GM19463 (cell line): ENCODE results near the gene UGT2A3.
A peak's percentile ranks its signal among the peaks of the same experiment; 100 is the strongest.

Experiments
- ATAC-seq: cut with Tn5 transposase; IDR thresholded peaks from one replicate; pipeline ENCODE4 v1.9.1; 2021; ENCODE audit warnings: mild to moderate bottlenecking, moderate library complexity; ENCODE audit not compliant: unreplicated experiment

UGT2A3 gene

DNA sequence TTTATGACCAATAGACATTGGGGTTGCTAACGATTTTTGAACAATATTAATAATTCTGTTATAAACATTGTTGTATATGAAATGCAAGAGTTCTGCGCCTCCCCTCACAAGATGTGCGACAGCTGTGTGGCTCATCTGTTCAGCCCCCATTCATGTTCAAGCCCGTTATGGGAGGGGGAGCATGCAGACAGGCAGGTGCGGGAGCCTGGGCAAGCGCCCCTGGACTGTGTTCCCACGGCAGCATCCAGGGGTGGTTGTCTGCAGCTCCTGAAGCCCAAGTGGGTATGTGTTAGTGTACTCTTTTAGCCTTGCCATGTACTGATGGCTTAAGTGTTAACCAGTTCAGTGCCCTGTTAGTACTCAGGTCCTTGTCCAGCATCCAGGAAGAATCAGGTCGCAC, 34.6 kb downstream of the UGT2A3 start:
- no peak for ATAC-seq

DNA sequence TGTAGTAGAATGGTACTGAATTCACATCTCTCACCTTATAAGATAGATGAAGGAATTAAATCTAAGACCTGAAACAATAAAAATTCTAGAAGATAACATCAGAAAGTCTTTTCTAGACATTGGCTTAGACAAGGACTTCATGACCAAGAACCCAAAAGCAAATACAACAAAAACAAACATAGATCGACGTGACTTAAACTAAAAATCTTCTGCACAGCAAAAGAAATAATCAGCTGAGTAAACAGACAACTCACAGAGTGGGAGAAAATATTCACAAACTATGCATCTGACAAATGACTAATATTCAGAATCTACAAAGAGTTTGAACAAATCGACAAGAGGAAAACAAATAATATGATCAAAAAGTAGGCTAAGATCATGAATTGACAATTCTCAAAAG, 38.8 kb downstream of the UGT2A3 start:
- no peak for ATAC-seq

DNA sequence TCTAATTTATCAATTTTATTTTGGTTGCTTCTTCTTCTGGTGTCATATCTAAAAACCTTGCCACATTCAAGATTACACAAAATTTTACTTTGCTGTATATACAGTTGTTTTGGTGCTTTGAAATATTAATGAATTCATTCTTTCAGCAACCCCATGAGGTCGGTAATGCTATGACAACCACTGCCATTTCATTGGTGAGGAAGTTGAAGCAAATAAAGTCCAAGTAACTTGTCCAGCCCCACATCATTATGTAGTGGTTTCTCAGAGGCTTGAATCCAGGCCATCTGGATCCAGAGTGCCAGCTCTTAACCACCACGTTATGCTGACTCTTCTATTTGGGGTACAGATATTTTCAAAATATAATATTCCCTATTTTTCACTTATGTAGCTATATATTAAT, 42.2 kb downstream of the UGT2A3 start:
- no peak for ATAC-seq

DNA sequence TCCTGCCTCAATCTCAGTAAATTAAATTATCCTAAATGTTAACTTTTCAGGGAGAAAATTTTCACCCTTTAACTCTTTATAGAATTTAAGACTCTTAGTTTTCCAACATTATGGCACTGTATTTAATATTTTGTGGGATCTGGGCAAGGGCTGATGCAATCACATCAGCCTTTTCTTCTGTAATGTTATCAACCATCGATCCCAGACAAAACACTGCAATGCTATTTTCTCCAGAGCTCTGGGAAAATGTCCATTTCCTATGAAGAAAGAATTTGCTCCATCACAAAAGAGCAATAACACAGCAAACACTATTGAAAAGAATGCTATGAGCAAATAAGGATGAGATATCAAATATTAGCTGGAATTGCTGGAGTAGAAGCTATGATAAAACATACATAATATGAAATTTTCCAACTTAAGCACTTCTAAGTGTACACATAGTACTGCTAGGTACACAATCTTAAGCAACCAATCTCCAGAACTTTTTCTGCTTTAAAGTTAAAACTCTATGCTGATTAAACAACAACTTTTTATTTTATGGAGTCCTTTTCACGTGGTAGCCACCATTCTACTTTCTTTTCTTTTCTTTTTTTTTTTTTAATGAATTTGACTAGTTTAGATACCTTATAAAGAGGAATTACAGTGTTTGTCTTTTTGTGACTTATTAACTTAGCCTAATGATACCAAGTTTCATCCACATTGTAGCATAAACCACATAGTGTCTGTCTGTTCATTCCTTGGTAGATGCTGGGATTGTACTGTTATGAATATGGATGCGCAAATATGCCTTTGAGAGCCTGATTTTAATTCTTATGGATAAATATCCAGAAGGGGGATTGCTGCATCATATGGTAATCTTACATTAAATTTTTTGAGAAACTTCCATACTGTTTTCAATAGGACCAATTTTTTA, 43.6 kb downstream of the UGT2A3 start:
- no peak for ATAC-seq

- no peak for ATAC-seq
Measured at GRCh38 chr4:68907245-68907644, 44.4 kb downstream of the UGT2A3 start.

DNA sequence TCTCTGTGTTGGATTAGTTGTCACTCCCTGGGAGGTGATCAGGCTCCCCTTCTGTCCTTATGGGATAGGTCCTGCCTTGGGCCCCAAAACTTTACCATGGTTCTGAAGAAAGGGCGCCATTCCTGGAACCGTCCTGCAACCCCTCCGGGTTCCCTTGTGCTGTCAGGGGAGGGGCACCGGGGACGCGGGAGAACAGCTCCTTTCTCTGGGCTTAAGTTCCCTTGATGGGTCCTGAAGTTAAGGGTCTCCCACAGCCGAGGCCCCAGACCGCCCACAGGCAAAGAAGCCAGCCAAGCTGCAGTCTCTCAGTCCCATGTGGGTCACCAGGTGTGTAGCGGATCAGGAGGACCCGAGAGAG, 44.8 kb downstream of the UGT2A3 start:
- no peak for ATAC-seq

DNA sequence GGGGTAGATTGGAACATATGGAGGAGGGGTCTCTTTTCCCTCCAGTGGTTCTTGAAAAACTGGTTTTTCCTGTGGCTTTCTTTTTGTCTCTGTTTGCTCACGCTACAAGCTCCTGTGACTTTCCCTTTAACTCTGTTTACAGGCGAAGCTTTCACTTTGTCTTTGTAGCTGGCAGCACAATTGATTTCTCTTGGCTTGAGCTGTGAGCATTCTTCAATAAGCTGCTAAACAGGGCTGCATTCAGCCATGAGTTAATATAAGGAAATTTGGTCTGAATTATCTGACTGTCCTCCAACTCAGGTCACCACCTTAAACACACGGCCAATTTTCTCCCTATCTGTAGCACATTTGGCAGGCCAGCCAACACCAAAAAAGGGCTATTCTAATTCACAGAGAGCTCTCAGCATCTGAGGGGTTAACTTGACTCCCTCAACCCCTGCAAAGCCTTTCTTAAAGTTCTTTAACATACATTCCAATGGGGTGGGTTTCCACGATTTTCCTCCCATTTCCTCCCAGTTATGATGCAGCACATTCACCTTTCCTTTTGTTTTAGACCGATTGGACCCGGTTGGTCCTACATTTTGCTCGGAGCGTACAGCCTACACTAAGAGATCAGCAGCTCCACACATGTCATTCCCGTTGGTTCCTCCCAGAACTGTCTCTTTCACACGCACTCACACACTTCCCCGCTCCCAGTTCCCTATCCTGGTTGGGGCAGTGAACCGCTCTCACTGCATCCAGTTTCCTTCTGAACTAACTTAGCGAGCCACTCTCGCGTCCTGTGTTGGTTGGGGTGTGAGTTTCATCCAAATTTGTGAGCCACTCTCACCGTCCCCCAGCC, 45.4 kb downstream of the UGT2A3 start:
- no peak for ATAC-seq

DNA sequence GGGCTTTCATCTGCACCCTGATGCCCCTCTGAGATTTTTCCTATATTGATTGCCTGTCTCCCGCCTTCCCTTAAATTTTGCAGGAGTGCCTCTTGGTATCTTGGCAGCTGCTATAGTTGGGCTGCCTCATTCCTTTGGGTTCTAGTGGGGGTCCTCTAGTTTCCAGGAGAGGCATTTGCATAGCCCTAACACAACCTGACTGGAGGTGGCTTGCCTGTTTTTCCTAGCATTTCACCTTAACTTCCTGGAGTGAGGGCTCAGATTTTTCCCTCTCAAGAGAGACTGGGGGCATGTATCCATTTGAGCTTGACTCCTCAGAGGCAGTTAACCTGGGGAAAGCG, 46.0 kb downstream of the UGT2A3 start:
- ATAC-seq: no peak

- peak; percentile 67 for ATAC-seq
Measured at GRCh38 chr4:68904786-68905185, 46.8 kb downstream of the UGT2A3 start.

GRCh38 chr4:68896749-68897148, 54.9 kb downstream of the UGT2A3 start:
- no peak for ATAC-seq

GRCh38 chr4:68895561-68896198, 55.9 kb downstream of the UGT2A3 start:
- no peak for ATAC-seq

DNA sequence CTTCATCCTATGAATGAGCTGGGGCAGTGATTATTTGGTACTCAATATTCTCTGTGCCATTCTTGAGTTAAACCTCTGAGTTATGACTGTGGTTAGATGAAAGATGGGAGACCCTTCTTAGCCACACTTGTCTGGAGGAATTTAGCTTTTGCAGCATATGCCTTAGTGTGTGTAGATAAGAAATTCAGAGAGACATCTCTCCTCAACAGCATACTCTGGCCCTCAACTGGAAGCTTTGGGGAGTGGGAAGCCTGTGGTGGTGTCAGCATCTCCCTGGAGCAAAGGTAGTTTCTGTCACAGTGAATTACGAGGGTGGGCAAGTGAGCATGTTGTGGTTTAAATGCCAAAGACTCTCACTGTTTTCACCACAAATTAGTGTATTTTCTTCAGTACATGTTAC, 58.7 kb downstream of the UGT2A3 start:
- no peak for ATAC-seq

GRCh38 chr4:68891678-68892077, 59.9 kb downstream of the UGT2A3 start:
- no peak for ATAC-seq

DNA sequence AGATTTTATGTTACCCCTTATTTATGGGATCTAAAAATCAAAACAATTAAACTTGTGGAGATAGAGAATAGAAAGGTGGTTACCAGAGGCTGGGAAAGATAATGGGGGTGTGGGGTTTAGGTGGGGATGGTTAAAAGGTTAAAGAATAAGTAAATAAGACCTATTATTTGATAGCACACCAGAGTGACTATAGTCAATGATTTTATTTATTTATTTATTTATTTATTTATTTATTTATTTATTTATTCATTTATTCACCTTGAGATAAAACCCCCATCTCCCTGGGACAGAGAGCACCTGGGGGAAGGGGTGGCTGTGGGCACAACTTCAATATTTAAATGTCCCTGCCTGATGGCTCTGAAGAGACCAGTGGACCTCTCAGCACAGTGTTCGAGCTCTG, 66.1 kb downstream of the UGT2A3 start:
- no peak for ATAC-seq

DNA sequence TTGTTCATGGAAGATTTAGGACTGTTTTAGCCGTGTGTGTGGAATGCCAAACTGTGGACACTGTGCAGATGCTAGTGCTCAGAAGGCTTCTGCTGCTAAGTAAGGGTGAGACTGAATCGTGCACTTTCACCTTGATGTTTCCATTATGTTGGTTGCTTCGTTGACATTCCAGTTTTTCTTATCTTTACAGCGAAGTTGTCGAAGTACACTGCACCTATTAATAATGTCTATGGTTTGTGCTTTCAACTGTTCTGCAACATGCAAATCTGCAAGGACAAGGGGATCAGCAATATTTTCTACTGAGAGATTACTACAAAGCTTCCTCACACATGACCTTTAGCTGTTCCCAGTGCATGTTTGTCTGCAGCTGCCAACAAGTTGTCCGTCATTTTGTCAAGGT, 67.7 kb downstream of the UGT2A3 start:
- ATAC-seq: no peak
